Activated T-helper 1 cell treated with anti-CD3 and anti-CD28 coated beads, Interleukin-12 subunit alpha, Interleukin-12 subunit beta, Interleukin-2, Interleukin-4 antibody, amounts not matched to agents 30 ng/mL and 10 ng/mL and 1 ng/mL, durations not matched to agents 14 hours and 24 hours and 36 hours (primary cell): ENCODE measurements around the gene CLK2. TPM values are rescaled to one million over a fixed set of nuclear protein-coding genes. Genes with fewer than 3 reads are reported as not detected.
"Not testable (repeated sequence)": the region's sequence is repeated elsewhere in the genome, so short reads cannot be mapped to it uniquely, and the experiment has no call there.

Source experiments
- DNase-seq: peaks from one replicate; pipeline ENCODE4 v3.0.0; 2021; ENCODE audit warnings: low spot score
- H3K27ac Mint-ChIP-seq: one replicate; pipeline ENCODE4 v1.8.0; 2021; ENCODE audit warnings: mild to moderate bottlenecking, mixed read lengths
- H3K27me3 Mint-ChIP-seq: one replicate; pipeline ENCODE4 v1.8.0; 2022; ENCODE audit warnings: mild to moderate bottlenecking, moderate library complexity, mixed read lengths; ENCODE audit not compliant: insufficient read depth
- H3K36me3 Mint-ChIP-seq: one replicate; pipeline ENCODE4 v1.8.0; 2021; ENCODE audit warnings: low read depth, mixed read lengths
- H3K4me1 Mint-ChIP-seq: one replicate; pipeline ENCODE4 v1.8.0; 2021; ENCODE audit warnings: low read depth, mixed read lengths
- H3K4me3 Mint-ChIP-seq: one replicate; pipeline ENCODE4 v1.8.0; 2021; ENCODE audit warnings: mild to moderate bottlenecking, moderate library complexity, mixed read lengths
- H3K9me3 Mint-ChIP-seq: one replicate; pipeline ENCODE4 v1.8.0; 2021; ENCODE audit warnings: mixed read lengths
- intact Hi-C: fragments of 100-400 bp; cut with micrococcal nuclease; formaldehyde crosslinking; loops from one replicate; pipeline ENCODE4 v1.15.1; 2024
- total RNA-seq: library from RNA; stranded (reverse); gene quantifications from 2 replicates; pipeline ENCODE4 v1.2.3, GENCODE V29; 2022

CLK2 gene
- total RNA-seq, 1 donor from 2014 or later, result 87.0 TPM

GRCh38 chr1:155294520-155295182 lies 21.3 kb upstream of the CLK2 start:
- Mint-ChIP-seq H3K27me3 (peaks cover 34% of the 10 kb centered on the region), H3K4me1 (peaks cover 6% of the 10 kb centered on the region), H3K27ac (no peak overlapping the region), H3K9me3 (no peaks in the 10 kb centered on the region), H3K36me3 (no peaks in the 10 kb centered on the region), H3K4me3 (peak overlapping the region; percentile 42)
- DNase-seq, result no peak
- intact Hi-C loops, result no loop called here

- Mint-ChIP-seq H3K9me3 (no peaks in the 10 kb centered on the region), H3K4me3 (no peak overlapping the region), H3K36me3 (no peaks in the 10 kb centered on the region)
These were observed 19.9 kb upstream of the CLK2 start for GRCh38 chr1:155293086-155293749.

GRCh38 chr1:155291006-155291405 lies 17.7 kb upstream of the CLK2 start:
- H3K4me3 Mint-ChIP-seq, result not testable (repeated sequence)

More at GRCh38 chr1:155293086-155293749, 19.9 kb upstream of the CLK2 start:
- DNase-seq, result no peak
- intact Hi-C loops, result no loop called here
- no peak overlapping the region for H3K27ac Mint-ChIP-seq
- peaks cover 6% of the 10 kb centered on the region for H3K4me1 Mint-ChIP-seq
- peaks cover 34% of the 10 kb centered on the region for H3K27me3 Mint-ChIP-seq

GRCh38 chr1:155287987-155288543 lies 14.8 kb upstream of the CLK2 start:
- Mint-ChIP-seq H3K4me1 (no peaks in the 10 kb centered on the region), H3K4me3 (no peak overlapping the region), H3K36me3 (no peaks in the 10 kb centered on the region), H3K27ac (no peak overlapping the region), H3K27me3 (peaks cover 10% of the 10 kb centered on the region), H3K9me3 (no peaks in the 10 kb centered on the region)
- no peak for DNase-seq
- intact Hi-C loops, result no loop called here

More at GRCh38 chr1:155291006-155291405, 17.7 kb upstream of the CLK2 start:
- H3K36me3 Mint-ChIP-seq, H3K27ac Mint-ChIP-seq, H3K4me1 Mint-ChIP-seq, intact Hi-C loops, DNase-seq, H3K9me3 Mint-ChIP-seq: not testable (repeated sequence)
- peaks cover 29% of the 10 kb centered on the region for H3K27me3 Mint-ChIP-seq

GRCh38 chr1:155286544-155286943 lies 13.2 kb upstream of the CLK2 start:
- Mint-ChIP-seq H3K9me3 (no peaks in the 10 kb centered on the region), H3K36me3 (no peaks in the 10 kb centered on the region), H3K4me1 (no peaks in the 10 kb centered on the region), H3K4me3 (no peak overlapping the region), H3K27ac (no peak overlapping the region), H3K27me3 (peaks cover 6% of the 10 kb centered on the region)
- intact Hi-C loops, result no loop called here
- no peak for DNase-seq

- intact Hi-C loops, result no loop called here
- no peak overlapping the region for H3K27ac Mint-ChIP-seq
These were observed 12.3 kb upstream of the CLK2 start for GRCh38 chr1:155285631-155286044.

GRCh38 chr1:155285063-155285462 lies 11.8 kb upstream of the CLK2 start:
- H3K4me1 Mint-ChIP-seq, result no peaks in the 10 kb centered on the region
- peaks cover under 1% of the 10 kb centered on the region for H3K27me3 Mint-ChIP-seq
- no peaks in the 10 kb centered on the region for H3K36me3 Mint-ChIP-seq
- intact Hi-C loops, result no loop called here
- no peak overlapping the region for H3K27ac Mint-ChIP-seq
- H3K4me3 Mint-ChIP-seq, result no peak overlapping the region
- no peaks in the 10 kb centered on the region for H3K9me3 Mint-ChIP-seq
- DNase-seq, result no peak

More at GRCh38 chr1:155285631-155286044, 12.3 kb upstream of the CLK2 start:
- H3K4me3 Mint-ChIP-seq, result no peak overlapping the region
- no peaks in the 10 kb centered on the region for H3K9me3 Mint-ChIP-seq
- peaks cover 4% of the 10 kb centered on the region for H3K27me3 Mint-ChIP-seq
- H3K4me1 Mint-ChIP-seq, result no peaks in the 10 kb centered on the region
- DNase-seq, result no peak
- no peaks in the 10 kb centered on the region for H3K36me3 Mint-ChIP-seq

GRCh38 chr1:155284476-155284875 lies 11.2 kb upstream of the CLK2 start:
- intact Hi-C loops, result no loop called here
- no peak for DNase-seq
- Mint-ChIP-seq H3K27me3 (no peaks in the 10 kb centered on the region), H3K27ac (no peak overlapping the region), H3K4me1 (no peaks in the 10 kb centered on the region), H3K9me3 (no peaks in the 10 kb centered on the region), H3K36me3 (no peaks in the 10 kb centered on the region), H3K4me3 (no peak overlapping the region)

GRCh38 chr1:155282488-155283091 lies 9.3 kb upstream of the CLK2 start:
- Mint-ChIP-seq H3K4me1 (peaks cover 8% of the 10 kb centered on the region), H3K27me3 (peaks cover 5% of the 10 kb centered on the region), H3K4me3 (no peak overlapping the region), H3K27ac (no peak overlapping the region), H3K9me3 (no peaks in the 10 kb centered on the region), H3K36me3 (no peaks in the 10 kb centered on the region)
- DNase-seq, result no peak
- intact Hi-C loops, result no loop called here

GRCh38 chr1:155279268-155279667 lies 6.0 kb upstream of the CLK2 start:
- Mint-ChIP-seq H3K36me3 (no peaks in the 10 kb centered on the region), H3K4me3 (no peak overlapping the region), H3K9me3 (no peaks in the 10 kb centered on the region), H3K27me3 (peaks cover 7% of the 10 kb centered on the region), H3K4me1 (peaks cover 26% of the 10 kb centered on the region), H3K27ac (no peak overlapping the region)
- DNase-seq, result no peak
- intact Hi-C loops, result loop anchor here (2.0 to 10.0 kb wide), 3 partner anchors 37 to 776 kb away; partner anchors contain the start of genes ASH1L, LAMTOR2 and UBQLN4

GRCh38 chr1:155278689-155279160 lies 5.4 kb upstream of the CLK2 start:
- DNase-seq, result no peak
- Mint-ChIP-seq H3K27ac (no peak overlapping the region), H3K4me1 (peaks cover 28% of the 10 kb centered on the region), H3K9me3 (no peaks in the 10 kb centered on the region), H3K27me3 (peaks cover 7% of the 10 kb centered on the region), H3K4me3 (peak overlapping the region; percentile 83), H3K36me3 (no peaks in the 10 kb centered on the region)
- intact Hi-C loops, result loop anchor here (1.0 to 10.0 kb wide), 4 partner anchors 36 to 776 kb away; partner anchors contain the start of genes ASH1L, LAMTOR2 and UBQLN4

- intact Hi-C loops, result loop anchor here (1.0 to 10.0 kb wide), 11 partner anchors 16 to 777 kb away; partner anchors contain the start of genes ASH1L, ENTREP3, FDPS and LAMTOR2
- no peak overlapping the region for H3K27ac Mint-ChIP-seq
- H3K9me3 Mint-ChIP-seq, result no peaks in the 10 kb centered on the region
- DNase-seq, result peak; percentile 64
- H3K4me1 Mint-ChIP-seq, result peaks cover 32% of the 10 kb centered on the region
- H3K27me3 Mint-ChIP-seq, result peaks cover 7% of the 10 kb centered on the region
- peak overlapping the region; percentile 83 for H3K4me3 Mint-ChIP-seq
- no peaks in the 10 kb centered on the region for H3K36me3 Mint-ChIP-seq
These were observed 4.8 kb upstream of the CLK2 start for GRCh38 chr1:155277902-155278688.
